Measurements from ENCODE around the gene TBC1D10A. TPM values are rescaled to one million over a fixed set of nuclear protein-coding genes. Genes with fewer than 3 reads are reported as not detected.

The TBC1D10A gene
- total RNA-seq, 4 donors from 2014 or later = 46.8 to 63.9 (median 52.1) TPM

DNA sequence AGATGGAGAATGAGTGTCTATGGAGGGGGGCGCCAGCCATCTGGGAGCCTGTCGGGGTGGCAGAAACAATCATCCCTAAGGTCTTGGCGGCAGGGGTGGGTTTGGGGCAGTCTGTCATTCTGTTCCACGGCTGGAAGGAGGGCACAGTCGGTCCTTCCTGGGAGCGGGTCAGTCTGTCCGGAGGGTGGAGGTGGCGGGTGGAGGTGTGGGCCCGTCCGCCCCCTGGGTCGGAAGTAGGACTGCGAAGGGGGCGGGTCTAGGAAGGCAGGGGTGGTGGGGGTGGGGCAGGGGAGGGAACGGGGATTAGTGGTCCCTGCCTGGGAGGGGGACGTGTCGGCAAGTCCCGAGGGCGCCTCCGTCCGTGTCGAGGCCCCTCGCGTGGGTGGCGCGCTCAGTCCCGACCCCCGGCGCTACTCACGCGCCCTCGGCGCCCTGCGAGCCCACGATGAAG is 461 bp downstream of the TBC1D10A start:
- H3K36me3 ChIP-seq = peaks cover 0 to 11% (median 2%) of the 10 kb centered on the region in 3 donors
- no peak for DNase-seq (ENCODE audit: low spot score in 2 of 2)
- peak overlapping the region; percentile 26 to 97 (median 90) for H3K27ac ChIP-seq
- 1% methylated on average over 6 to 34 of the region's 34 CpGs for WGBS, 2 donors
- H3K4me3 ChIP-seq = peak overlapping the region; percentile 67 to 98 (median 84)
- H3K9me3 ChIP-seq = no peaks in the 10 kb centered on the region
- peaks cover 0 to 54% (median 39%) of the 10 kb centered on the region in 4 donors for H3K4me1 ChIP-seq
- TF ChIP-seq EP300 (IDR thresholded peaks at IDR 0.05) = no peak
- TF ChIP-seq CTCF (IDR thresholded peaks at IDR 0.05) = no peak
- TF ChIP-seq POLR2A (IDR thresholded peaks at IDR 0.05) = no peak
- no peaks in the 10 kb centered on the region for H3K27me3 ChIP-seq

GRCh38 chr22:30325724-30326254 is 952 bp downstream of the TBC1D10A start:
- Histone ChIP-seq H3K36me3 (peaks cover 0 to 13% (median 0%) of the 10 kb centered on the region in 3 donors), H3K27ac (peak overlapping the region; percentile 26 to 97 (median 90)), H3K9me3 (no peaks in the 10 kb centered on the region), H3K27me3 (no peaks in the 10 kb centered on the region), H3K4me3 (peak overlapping the region; percentile 67 to 98 (median 84)), H3K4me1 (peaks cover 0 to 59% (median 42%) of the 10 kb centered on the region in 4 donors)
- no peak for TF ChIP-seq EP300 (IDR thresholded peaks at IDR 0.05)
- TF ChIP-seq CTCF (IDR thresholded peaks at IDR 0.05) = no peak
- TF ChIP-seq POLR2A (IDR thresholded peaks at IDR 0.05) = no peak
- WGBS, 2 donors = 16 to 20% methylated on average over 10 to 12 of the region's 14 CpGs
- DNase-seq (ENCODE audit: low spot score in 2 of 2) = no peak

DNA sequence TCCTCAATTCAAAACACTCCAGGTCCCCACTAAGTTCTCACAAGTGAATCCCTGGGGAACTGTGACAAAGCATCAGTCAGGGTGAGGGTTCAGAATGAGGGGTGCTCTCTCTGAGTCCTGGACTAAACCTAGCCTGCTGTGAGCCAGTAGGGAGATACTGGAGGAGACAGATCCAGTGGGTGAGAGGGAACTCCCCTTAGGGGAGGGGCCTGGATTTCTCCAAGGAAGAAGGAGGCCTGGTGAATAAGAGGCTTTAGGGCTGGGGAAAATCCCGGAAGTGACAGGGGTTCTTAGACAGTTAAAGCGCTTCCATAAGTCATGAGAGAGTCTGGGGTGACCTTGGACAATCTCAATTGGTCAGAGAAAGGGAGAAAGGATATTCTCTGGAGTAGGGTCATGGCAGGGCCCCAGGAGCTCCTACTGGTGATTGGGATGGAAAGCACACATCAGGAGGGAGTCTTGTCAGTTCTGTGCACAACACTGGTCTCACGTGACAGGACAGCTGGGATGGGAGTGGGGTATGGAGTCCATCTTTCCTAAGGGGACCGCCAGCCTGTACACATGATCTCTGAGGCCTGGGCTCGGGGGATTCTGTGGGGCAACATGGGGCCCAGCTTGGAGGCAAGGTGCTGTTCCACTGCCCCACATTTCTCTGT is 1.5 kb downstream of the TBC1D10A start:
- H3K9me3 ChIP-seq = no peaks in the 10 kb centered on the region
- H3K4me1 ChIP-seq = peaks cover 0 to 65% (median 47%) of the 10 kb centered on the region in 4 donors
- TF ChIP-seq EP300 (IDR thresholded peaks at IDR 0.05) (peak in 1 of 2 donors; percentile 23), POLR2A (IDR thresholded peaks at IDR 0.05) (no peak), CTCF (IDR thresholded peaks at IDR 0.05) (no peak)
- peak in 1 of 2 donors; percentile 65 for DNase-seq (ENCODE audit: low spot score in 2 of 2)
- H3K36me3 ChIP-seq = peaks cover 0 to 14% (median 0%) of the 10 kb centered on the region in 3 donors
- H3K4me3 ChIP-seq = peak overlapping the region; percentile 67 to 98 (median 84)
- peak overlapping the region; percentile 26 to 97 (median 90) for H3K27ac ChIP-seq
- H3K27me3 ChIP-seq = no peaks in the 10 kb centered on the region
- 22 to 38% methylated on average over 5 of the region's 5 CpGs for WGBS, 2 donors

- Histone ChIP-seq H3K36me3 (peaks cover 0 to 14% (median 0%) of the 10 kb centered on the region in 3 donors), H3K4me3 (peak overlapping the region in 3 of 4 donors; percentile 75 to 98 (median 94)), H3K27me3 (no peaks in the 10 kb centered on the region), H3K9me3 (no peaks in the 10 kb centered on the region), H3K27ac (peak overlapping the region in 3 of 4 donors; percentile 25 to 97 (median 91)), H3K4me1 (peaks cover 0 to 75% (median 54%) of the 10 kb centered on the region in 4 donors)
- 45 to 51% methylated on average over 8 of the region's 8 CpGs for WGBS, 2 donors
- TF ChIP-seq POLR2A (IDR thresholded peaks at IDR 0.05) = no peak
- no peak for TF ChIP-seq CTCF (IDR thresholded peaks at IDR 0.05)
- no peak for TF ChIP-seq EP300 (IDR thresholded peaks at IDR 0.05)
- DNase-seq (ENCODE audit: low spot score in 2 of 2) = no peak
Observed at GRCh38 chr22:30324014-30324730, 2.6 kb downstream of the TBC1D10A start.

Data from tibial nerve (tissue), 4 donors.